H9 (cell line): ENCODE results near the gene FBLN2. TPM values are rescaled to one million over a fixed set of nuclear protein-coding genes. Genes with fewer than 3 reads are reported as not detected.

Source experiments
- DNase-seq: peaks from one replicate; pipeline ENCODE4 v3.0.0-alpha.2; 2017
- H2AFZ ChIP-seq: one replicate; pipeline ENCODE4 v1.6.1; 2013; ENCODE audit warnings: mild to moderate bottlenecking, low read length, control low read depth, moderate library complexity
- H2AK5ac ChIP-seq: 2 replicates; pipeline ENCODE4 v1.6.1; 2013; ENCODE audit warnings: low read length, control low read depth, mixed read lengths; ENCODE audit not compliant: insufficient read length
- H2BK120ac ChIP-seq: one replicate; pipeline ENCODE4 v1.6.1; 2013; ENCODE audit warnings: low read depth, mild to moderate bottlenecking, low read length, control low read depth, inconsistent platforms; ENCODE audit not compliant: poor library complexity, severe bottlenecking
- H2BK12ac ChIP-seq: 2 replicates; pipeline ENCODE4 v1.6.1; 2013; ENCODE audit warnings: low read length, control low read depth, mixed read lengths, low read depth; ENCODE audit not compliant: insufficient read length
- H2BK15ac ChIP-seq: 2 replicates; pipeline ENCODE4 v1.6.1; 2013; ENCODE audit warnings: low read depth, low read length, control low read depth
- H2BK20ac ChIP-seq: one replicate; pipeline ENCODE4 v1.6.1; 2013; ENCODE audit warnings: low read depth, mild to moderate bottlenecking, low read length, control low read depth, inconsistent platforms; ENCODE audit not compliant: poor library complexity, severe bottlenecking
- H2BK5ac ChIP-seq: 2 replicates; pipeline ENCODE4 v1.6.1; 2013; ENCODE audit warnings: low read length, control low read depth, mixed read lengths; ENCODE audit not compliant: insufficient read length
- H3K14ac ChIP-seq: 2 replicates; pipeline ENCODE4 v1.6.1; 2013; ENCODE audit warnings: low read length, control low read depth; ENCODE audit not compliant: insufficient read depth
- H3K18ac ChIP-seq: 2 replicates; pipeline ENCODE4 v1.6.1; 2013; ENCODE audit warnings: low read depth, mild to moderate bottlenecking, mixed read lengths, low read length, control low read depth; ENCODE audit not compliant: insufficient read length
- H3K23ac ChIP-seq: 2 replicates; pipeline ENCODE4 v1.6.1; 2013; ENCODE audit warnings: low read length, control low read depth, mixed read lengths, low read depth; ENCODE audit not compliant: insufficient read length
- H3K23me2 ChIP-seq: 2 replicates; pipeline ENCODE4 v1.6.1; 2013; ENCODE audit warnings: low read depth, mild to moderate bottlenecking, mixed read lengths, low read length, control low read depth; ENCODE audit not compliant: insufficient read length, poor library complexity, severe bottlenecking
- H3K27ac ChIP-seq: 2 replicates; pipeline ENCODE4 v1.5.1; 2013; ENCODE audit warnings: low read length, control low read depth, mixed read lengths, low read depth; ENCODE audit not compliant: insufficient read length
- H3K27me3 ChIP-seq: 2 replicates; pipeline ENCODE4 v1.6.1; 2013; ENCODE audit warnings: low read length, control low read depth, inconsistent platforms; ENCODE audit not compliant: insufficient read depth
- H3K4ac ChIP-seq: 2 replicates; pipeline ENCODE4 v1.6.1; 2013; ENCODE audit warnings: low read depth, mild to moderate bottlenecking, control low read depth, inconsistent platforms, low read length, moderate library complexity
- H3K4me1 ChIP-seq: 2 replicates; pipeline ENCODE4 v1.6.1; 2013; ENCODE audit warnings: low read length, control low read depth, inconsistent platforms; ENCODE audit not compliant: insufficient read depth
- H3K4me2 ChIP-seq: 2 replicates; pipeline ENCODE4 v1.6.1; 2013; ENCODE audit warnings: low read length, control low read depth, mixed read lengths; ENCODE audit not compliant: insufficient read length, insufficient read depth
- H3K56ac ChIP-seq: 2 replicates; pipeline ENCODE4 v1.6.1; 2013; ENCODE audit warnings: low read depth, mild to moderate bottlenecking, mixed read lengths, low read length, control low read depth; ENCODE audit not compliant: insufficient read length
- H3K79me1 ChIP-seq: 2 replicates; pipeline ENCODE4 v1.6.1; 2013; ENCODE audit warnings: low read depth, mild to moderate bottlenecking, moderate library complexity, low read length, control low read depth, inconsistent platforms; ENCODE audit not compliant: insufficient read depth, poor library complexity, severe bottlenecking
- H3K79me2 ChIP-seq: 2 replicates; pipeline ENCODE4 v1.6.1; 2013; ENCODE audit warnings: low read length, control low read depth, inconsistent platforms; ENCODE audit not compliant: insufficient read depth
- H3K9ac ChIP-seq: 2 replicates; pipeline ENCODE4 v1.6.1; 2013; ENCODE audit warnings: low read length, control low read depth, mixed read lengths; ENCODE audit not compliant: insufficient read length; ENCODE audit errors: extremely low read depth
- H3K9me3 ChIP-seq: one replicate; pipeline ENCODE4 v1.6.1; 2013; ENCODE audit warnings: low read depth, low read length, inconsistent platforms; ENCODE audit not compliant: control insufficient read depth
- H3T11ph ChIP-seq: one replicate; pipeline ENCODE4 v1.6.1; 2013; ENCODE audit warnings: mild to moderate bottlenecking, low read length, control low read depth, inconsistent platforms
- H4K20me1 ChIP-seq: one replicate; pipeline ENCODE4 v1.6.1; 2013; ENCODE audit not compliant: control insufficient read depth, insufficient read length, insufficient read depth
- H4K5ac ChIP-seq: 2 replicates; pipeline ENCODE4 v1.6.1; 2013; ENCODE audit warnings: low read depth, mild to moderate bottlenecking, mixed read lengths, low read length, control low read depth; ENCODE audit not compliant: insufficient read length
- H4K8ac ChIP-seq: replicated peaks from 2 replicates; pipeline ENCODE4 v1.6.1; 2013; ENCODE audit warnings: low read length, control low read depth, mixed read lengths, low read depth; ENCODE audit not compliant: insufficient read length
- H4K91ac ChIP-seq: 2 replicates; pipeline ENCODE4 v1.6.1; 2013; ENCODE audit warnings: low read depth, mild to moderate bottlenecking, moderate library complexity, mixed read lengths, low read length, control low read depth; ENCODE audit not compliant: insufficient read length
- H3K27ac Mint-ChIP-seq, 3 experiments: 2 replicates in 2 of 3; 3 replicates in 1 of 3; pipeline ENCODE4 v1.8.0; 2020 to 2021; ENCODE audit warnings: mixed read lengths in 3 of 3, mild to moderate bottlenecking in 1 of 3, moderate library complexity in 1 of 3
- H3K27me3 Mint-ChIP-seq: 2 replicates; pipeline ENCODE4 v1.8.0; 2021; ENCODE audit warnings: low read depth, mild to moderate bottlenecking, moderate library complexity, mixed read lengths
- H3K36me3 Mint-ChIP-seq, 3 experiments: 2 replicates in 2 of 3; 3 replicates in 1 of 3; pipeline ENCODE4 v1.8.0; 2020 to 2021; ENCODE audit warnings: low read depth in 3 of 3, mixed read lengths in 3 of 3; ENCODE audit not compliant: insufficient read depth in 1 of 3
- H3K4me1 Mint-ChIP-seq, 2 experiments: 2 replicates each; pipeline ENCODE4 v1.8.0; 2020; ENCODE audit warnings: mixed read lengths in 2 of 2
- H3K4me3 Mint-ChIP-seq, 2 experiments: 2 replicates in 1 of 2; 3 replicates in 1 of 2; pipeline ENCODE4 v1.8.0; 2020 to 2021; ENCODE audit warnings: mild to moderate bottlenecking in 2 of 2, mixed read lengths in 2 of 2, moderate library complexity in 1 of 2
- H3K9me3 Mint-ChIP-seq, 2 experiments: 2 replicates in 1 of 2; 3 replicates in 1 of 2; pipeline ENCODE4 v1.8.0; 2020; ENCODE audit warnings: mild to moderate bottlenecking in 2 of 2, mixed read lengths in 2 of 2, moderate library complexity in 1 of 2
- WGBS: extraction: QIAGEN DNeasy Blood & Tissue Kit; methylation state at CpG from one replicate; pipeline ENCODE4 v1.1.7; 2013; ENCODE audit warnings: missing lambda C conversion rate, low lambda C conversion rate, mixed read lengths; ENCODE audit not compliant: insufficient read length; ENCODE audit errors: extremely low coverage; 5-methylcytosine and 5-hydroxymethylcytosine counted together
- total RNA-seq: library from RNA; stranded (reverse); gene quantifications from 2 replicates; pipeline ENCODE4 v1.2.1, GENCODE V29; 2021
- TF ChIP-seq, protein P1 (sequence below): fragments of 200-600 bp; sonication (generic); conservative IDR thresholded peaks from 3 replicates; pipeline ENCODE4 v1.8.0; 2021; ENCODE audit warnings: antibody characterized with exemption, mild to moderate bottlenecking

The FBLN2 gene
- total RNA-seq, 1 experiment from 2014 or later = 11.8 TPM

- Histone ChIP-seq H3K27me3 (no peaks in the 10 kb centered on the region), H3K4me2 (no peak overlapping the region), H3K56ac (no peak overlapping the region), H3K27ac (no peak overlapping the region), H3K4ac (no peak overlapping the region), H2BK15ac (no peak overlapping the region), H2BK20ac (no peak overlapping the region), H4K8ac (no peak overlapping the region), H3K79me2 (no peaks in the 10 kb centered on the region), H2BK120ac (no peak overlapping the region), H3K23me2 (no peaks in the 10 kb centered on the region), H3K79me1 (no peaks in the 10 kb centered on the region), H4K5ac (no peak overlapping the region), H4K91ac (no peak overlapping the region), H3K18ac (no peak overlapping the region), H3K9me3 (no peaks in the 10 kb centered on the region), H2BK12ac (no peak overlapping the region), H3K23ac (no peak overlapping the region), H2AFZ (no peak overlapping the region), H3K4me1 (no peaks in the 10 kb centered on the region), H3K9ac (no peak overlapping the region), H3K14ac (no peak overlapping the region), H2BK5ac (no peak overlapping the region), H4K20me1 (no peaks in the 10 kb centered on the region), H3T11ph (no peak overlapping the region), H2AK5ac (no peak overlapping the region)
- no peak for DNase-seq
- WGBS = no CpG with 5 or more reads among the region's 31 CpGs
- Mint-ChIP-seq H3K4me3 (no peak overlapping the region), H3K4me1 (no peaks in the 10 kb centered on the region), H3K9me3 (no peaks in the 10 kb centered on the region), H3K36me3 (no peaks in the 10 kb centered on the region), H3K27me3 (no peaks in the 10 kb centered on the region; the same call in 1 of the 2 replicates), H3K27ac (no peak overlapping the region; a peak in 1 of 7 replicates)
- TF ChIP-seq, protein P1, sequence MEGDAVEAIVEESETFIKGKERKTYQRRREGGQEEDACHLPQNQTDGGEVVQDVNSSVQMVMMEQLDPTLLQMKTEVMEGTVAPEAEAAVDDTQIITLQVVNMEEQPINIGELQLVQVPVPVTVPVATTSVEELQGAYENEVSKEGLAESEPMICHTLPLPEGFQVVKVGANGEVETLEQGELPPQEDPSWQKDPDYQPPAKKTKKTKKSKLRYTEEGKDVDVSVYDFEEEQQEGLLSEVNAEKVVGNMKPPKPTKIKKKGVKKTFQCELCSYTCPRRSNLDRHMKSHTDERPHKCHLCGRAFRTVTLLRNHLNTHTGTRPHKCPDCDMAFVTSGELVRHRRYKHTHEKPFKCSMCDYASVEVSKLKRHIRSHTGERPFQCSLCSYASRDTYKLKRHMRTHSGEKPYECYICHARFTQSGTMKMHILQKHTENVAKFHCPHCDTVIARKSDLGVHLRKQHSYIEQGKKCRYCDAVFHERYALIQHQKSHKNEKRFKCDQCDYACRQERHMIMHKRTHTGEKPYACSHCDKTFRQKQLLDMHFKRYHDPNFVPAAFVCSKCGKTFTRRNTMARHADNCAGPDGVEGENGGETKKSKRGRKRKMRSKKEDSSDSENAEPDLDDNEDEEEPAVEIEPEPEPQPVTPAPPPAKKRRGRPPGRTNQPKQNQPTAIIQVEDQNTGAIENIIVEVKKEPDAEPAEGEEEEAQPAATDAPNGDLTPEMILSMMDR = no peak
These were observed 88.5 kb downstream of the FBLN2 start for GRCh38 chr3:13637311-13637891.
